ENCODE measurements around the gene RBMXL2.

The RBMXL2 gene

GRCh38 chr11:7088921-7089320 lies at the start of gene RBMXL2:
Gene RBMXL2, plus strand, starts transcription at chr11:7088998. Its CDS starts 123 bp downstream, at chr11:7089121.
- no peak for DNase-seq

GRCh38 chr11:7046474-7047175 lies 42.2 kb upstream of the RBMXL2 start:
- peak; percentile 5 to 36 for DNase-seq

GRCh38 chr11:7050191-7050590 lies 38.6 kb upstream of the RBMXL2 start:
- DNase-seq: no peak

GRCh38 chr11:7056828-7057513 lies 31.8 kb upstream of the RBMXL2 start:
- no peak for DNase-seq

GRCh38 chr11:7057641-7058040 lies 31.2 kb upstream of the RBMXL2 start:
- no peak for DNase-seq

- no peak for DNase-seq
Observed at GRCh38 chr11:7060868-7061267, 27.9 kb upstream of the RBMXL2 start.

GRCh38 chr11:7062534-7062933 lies 26.3 kb upstream of the RBMXL2 start:
- no peak for DNase-seq

- DNase-seq: peak; percentile 66 to 67
Observed at GRCh38 chr11:7072401-7073028, 16.3 kb upstream of the RBMXL2 start.

GRCh38 chr11:7077101-7077500 lies 11.7 kb upstream of the RBMXL2 start:
- DNase-seq: no peak

GRCh38 chr11:7079545-7080135 lies 9.2 kb upstream of the RBMXL2 start:
- DNase-seq: no peak

GRCh38 chr11:7080900-7081299 lies 7.9 kb upstream of the RBMXL2 start:
- no peak for DNase-seq

- DNase-seq: no peak
Observed at GRCh38 chr11:7081441-7081840, 7.4 kb upstream of the RBMXL2 start.

GRCh38 chr11:7089328-7090251 lies 792 bp downstream of the RBMXL2 start:
- DNase-seq: no peak

- peak in 1 of 2 experiments; percentile 72 for DNase-seq
Observed at GRCh38 chr11:7098235-7098832, 9.5 kb downstream of the RBMXL2 start.

- DNase-seq: no peak
Observed at GRCh38 chr11:7115780-7116179, 27.0 kb downstream of the RBMXL2 start.

- no peak for DNase-seq
Observed at GRCh38 chr11:7116370-7116769, 27.6 kb downstream of the RBMXL2 start.

GRCh38 chr11:7138051-7138450 lies 49.3 kb downstream of the RBMXL2 start:
- DNase-seq: no peak
